Measurements from ENCODE around the gene TM6SF1. TPM values are rescaled to one million over a fixed set of nuclear protein-coding genes. Genes with fewer than 3 reads are reported as not detected.
"Not testable (repeated sequence)": the region's sequence is repeated elsewhere in the genome, so short reads cannot be mapped to it uniquely, and the experiment has no call there.

TM6SF1 gene
- total RNA-seq, result 1 to 10 TPM in 1 of 2 donors, under 1 TPM in 1; 0.84 to 2.6 TPM

DNA sequence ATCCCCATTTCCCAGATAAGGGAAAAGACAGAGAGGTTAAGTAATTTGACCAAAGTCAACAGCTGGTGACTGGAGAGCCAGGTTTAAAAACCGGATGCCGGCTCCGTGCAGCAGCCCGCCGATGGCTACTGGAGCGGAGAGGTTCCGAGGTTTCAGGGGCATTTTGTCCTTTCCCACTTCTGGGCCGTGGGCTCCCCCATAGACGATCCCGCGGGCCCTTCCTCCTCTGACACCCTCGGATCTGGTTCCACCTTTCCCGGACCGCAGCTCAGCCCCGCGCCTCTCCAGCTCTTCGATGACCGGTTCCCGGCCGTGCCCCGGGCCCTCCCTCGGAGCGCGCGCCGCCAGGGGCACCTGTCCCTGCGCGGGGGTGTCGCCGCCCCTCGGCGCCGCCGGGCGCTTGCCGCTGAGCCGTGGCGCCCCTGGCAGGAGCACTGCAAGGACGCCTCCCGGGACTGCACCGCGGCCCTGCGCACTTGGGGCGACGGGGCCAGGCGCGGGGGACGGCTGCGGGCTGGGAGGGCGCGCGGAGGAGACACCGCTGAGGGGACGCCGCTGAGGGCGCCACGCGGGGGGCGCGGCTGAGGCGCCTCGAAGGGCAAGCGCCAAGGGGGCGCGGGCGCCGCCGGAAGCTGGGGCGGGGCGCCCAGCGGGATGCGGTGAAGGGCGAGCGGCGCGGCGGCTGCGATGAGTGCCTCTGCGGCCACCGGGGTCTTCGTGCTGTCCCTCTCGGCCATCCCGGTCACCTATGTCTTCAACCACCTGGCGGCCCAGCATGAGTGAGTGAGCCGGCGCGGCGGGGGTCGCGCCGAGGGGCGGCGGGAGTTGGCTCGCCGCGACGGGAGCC is at the start of gene TM6SF1:
TSS of gene TM6SF1 (plus strand) at position 652 of the 847 bp plus-strand sequence. CDS start at position 688, 36 bp downstream.
- peak in 1 of 2 donors; percentile 26 for DNase-seq (ENCODE audit: low spot score in 2 of 2)
- Mint-ChIP-seq H3K27ac (peak within 1 kb of the TSS in 1 of 2 donors; percentile 66), H3K36me3 (peaks cover 5 to 6% of the 10 kb centered on the region in 2 donors), H3K9me3 (peaks cover 5% of the 10 kb centered on the region in 2 donors)
- peak; percentile 58 to 63 for ATAC-seq

DNA sequence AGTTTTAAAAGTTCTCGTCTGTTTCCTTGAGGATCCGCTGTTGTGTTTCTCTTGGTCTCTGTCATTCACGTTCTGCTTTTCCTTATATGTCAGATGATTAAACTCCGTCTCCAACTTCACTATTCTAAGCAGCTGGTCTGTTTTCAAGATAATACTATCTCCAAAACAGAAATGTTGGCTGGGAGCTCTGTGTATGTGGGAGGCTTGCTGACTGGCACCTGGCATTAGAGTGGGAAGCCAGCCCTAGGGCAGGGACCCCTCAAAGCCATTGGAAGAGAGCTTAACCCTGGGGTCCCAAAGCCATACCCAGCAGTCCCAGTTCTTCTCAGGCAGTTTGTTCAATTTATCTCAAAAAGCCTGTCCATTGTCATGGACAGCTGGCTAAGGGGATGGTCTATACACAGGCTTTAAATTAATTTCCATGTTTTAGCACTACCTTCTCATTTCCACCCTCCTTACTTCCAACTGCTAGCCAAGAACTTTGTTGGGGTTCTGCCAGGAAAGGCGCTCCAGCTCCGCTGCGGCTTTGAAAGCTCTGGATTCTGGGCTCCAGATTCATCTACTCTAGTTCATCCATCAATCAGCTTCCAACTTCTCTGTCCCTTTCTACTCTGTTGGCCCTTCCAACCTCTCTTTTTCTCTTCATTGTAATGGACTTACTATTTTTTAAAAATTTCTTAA is 49.6 kb upstream of the TM6SF1 start:
- DNase-seq (ENCODE audit: low spot score in 2 of 2) (no peak), ATAC-seq (no peak)
- H3K27ac Mint-ChIP-seq, result no peak overlapping the region
- no peaks in the 10 kb centered on the region for H3K36me3 Mint-ChIP-seq
- H3K9me3 Mint-ChIP-seq, result no peaks in the 10 kb centered on the region

- H3K27ac Mint-ChIP-seq, result no peak overlapping the region
- H3K36me3 Mint-ChIP-seq, result peaks cover 16 to 19% of the 10 kb centered on the region in 2 donors
- no peaks in the 10 kb centered on the region for H3K9me3 Mint-ChIP-seq
- DNase-seq (ENCODE audit: low spot score in 2 of 2), result no peak
- peak in 1 of 2 donors; percentile 39 for ATAC-seq
These were observed 45.8 kb upstream of the TM6SF1 start for GRCh38 chr15:83061680-83062079.

DNA sequence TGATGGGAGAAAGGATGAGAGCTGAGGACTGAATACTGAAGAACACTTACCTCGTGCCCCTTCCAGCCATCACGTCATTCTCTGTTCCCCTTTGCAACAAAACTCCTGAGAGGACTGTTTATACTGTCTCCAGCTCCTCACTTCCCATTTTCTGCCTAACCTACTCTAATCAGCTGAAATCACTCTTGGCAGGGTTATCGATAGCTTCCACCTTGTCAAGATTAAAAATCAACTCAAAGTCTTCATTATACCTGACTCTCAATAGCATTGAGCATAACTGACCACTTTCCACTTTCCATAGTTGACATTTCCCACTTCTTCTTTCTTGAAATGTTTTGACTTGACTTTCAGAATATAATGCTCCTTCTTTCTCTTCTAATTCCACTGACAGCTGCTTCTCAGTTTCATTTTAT is 44.7 kb upstream of the TM6SF1 start:
- no peaks in the 10 kb centered on the region for H3K9me3 Mint-ChIP-seq

DNA sequence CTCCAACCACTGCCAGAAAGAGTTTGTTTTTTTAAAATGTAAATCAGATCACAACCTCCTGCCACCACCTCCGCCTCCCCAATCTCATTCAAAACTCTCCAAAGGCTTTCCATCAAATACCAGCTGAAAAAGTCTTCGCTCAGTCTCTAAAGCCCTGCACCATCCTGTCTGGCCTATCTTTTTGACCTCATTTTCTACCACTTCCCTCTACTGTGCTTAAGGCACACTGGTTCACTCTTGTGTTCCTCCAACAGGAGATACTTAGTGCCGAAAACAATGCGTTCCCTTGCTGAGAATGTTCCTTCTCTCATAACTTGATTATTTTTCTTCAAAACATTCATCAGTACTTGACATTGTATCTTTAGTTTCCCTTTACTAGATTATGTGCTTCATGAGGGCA is 43.9 kb upstream of the TM6SF1 start:
- ATAC-seq (no peak), DNase-seq (ENCODE audit: low spot score in 2 of 2) (no peak)
- Mint-ChIP-seq H3K9me3 (no peaks in the 10 kb centered on the region), H3K27ac (no peak overlapping the region), H3K36me3 (peaks cover 16 to 19% of the 10 kb centered on the region in 2 donors)

More for the DNA sequence above, 44.7 kb upstream of the TM6SF1 start:
- ATAC-seq (no peak), DNase-seq (ENCODE audit: low spot score in 2 of 2) (no peak)
- no peak overlapping the region for H3K27ac Mint-ChIP-seq
- peaks cover 16 to 19% of the 10 kb centered on the region in 2 donors for H3K36me3 Mint-ChIP-seq

GRCh38 chr15:83064859-83065258 is 42.6 kb upstream of the TM6SF1 start:
- DNase-seq (ENCODE audit: low spot score in 2 of 2) (no peak), ATAC-seq (no peak)
- peaks cover 23 to 28% of the 10 kb centered on the region in 2 donors for H3K36me3 Mint-ChIP-seq
- H3K9me3 Mint-ChIP-seq, result peaks cover 4 to 6% of the 10 kb centered on the region in 2 donors
- peak overlapping the region; percentile 50 to 79 for H3K27ac Mint-ChIP-seq

GRCh38 chr15:83065431-83065830 is 42.0 kb upstream of the TM6SF1 start:
- DNase-seq (ENCODE audit: low spot score in 2 of 2), result no peak
- Mint-ChIP-seq H3K9me3 (peaks cover 4 to 6% of the 10 kb centered on the region in 2 donors), H3K36me3 (peaks cover 24 to 28% of the 10 kb centered on the region in 2 donors), H3K27ac (peak overlapping the region; percentile 79 to 93)
- no peak for ATAC-seq

DNA sequence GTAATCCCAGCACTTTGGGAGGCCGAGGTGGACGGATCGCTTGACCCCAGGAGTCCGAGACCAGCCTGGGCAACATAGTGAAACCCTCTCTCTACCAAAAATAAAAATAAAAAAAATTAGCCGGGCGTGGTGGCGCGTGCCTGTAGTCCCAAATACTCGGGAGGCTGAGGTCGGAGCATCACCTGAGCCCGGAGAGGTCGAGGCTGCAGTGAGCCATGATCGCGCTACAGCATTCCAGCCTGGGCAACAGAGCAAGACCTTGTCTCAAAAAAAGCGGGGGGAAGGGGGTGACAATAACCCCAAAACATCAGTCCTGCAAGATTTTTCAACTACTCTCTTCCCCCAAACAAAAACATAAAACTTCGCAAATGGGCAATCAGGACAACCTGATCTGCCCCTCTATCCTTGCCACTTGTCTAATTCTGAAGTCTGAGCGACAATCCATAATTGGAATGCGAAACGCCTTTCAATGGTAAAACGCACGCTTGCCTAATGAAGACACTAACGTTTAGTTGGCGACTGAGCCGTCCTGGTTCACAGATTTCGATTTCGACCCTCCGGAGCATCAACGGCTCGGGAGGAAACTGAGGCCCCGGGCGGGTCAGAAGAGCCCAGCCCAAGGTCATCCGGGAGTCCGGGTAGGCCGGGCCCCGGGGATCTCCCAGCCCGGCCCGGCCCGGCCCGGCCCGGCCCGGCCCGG is 41.3 kb upstream of the TM6SF1 start:
- Mint-ChIP-seq H3K36me3 (peaks cover 24 to 28% of the 10 kb centered on the region in 2 donors), H3K27ac (peak overlapping the region; percentile 79 to 93), H3K9me3 (peaks cover 4 to 6% of the 10 kb centered on the region in 2 donors)
- no peak for ATAC-seq
- no peak for DNase-seq (ENCODE audit: low spot score in 2 of 2)

DNA sequence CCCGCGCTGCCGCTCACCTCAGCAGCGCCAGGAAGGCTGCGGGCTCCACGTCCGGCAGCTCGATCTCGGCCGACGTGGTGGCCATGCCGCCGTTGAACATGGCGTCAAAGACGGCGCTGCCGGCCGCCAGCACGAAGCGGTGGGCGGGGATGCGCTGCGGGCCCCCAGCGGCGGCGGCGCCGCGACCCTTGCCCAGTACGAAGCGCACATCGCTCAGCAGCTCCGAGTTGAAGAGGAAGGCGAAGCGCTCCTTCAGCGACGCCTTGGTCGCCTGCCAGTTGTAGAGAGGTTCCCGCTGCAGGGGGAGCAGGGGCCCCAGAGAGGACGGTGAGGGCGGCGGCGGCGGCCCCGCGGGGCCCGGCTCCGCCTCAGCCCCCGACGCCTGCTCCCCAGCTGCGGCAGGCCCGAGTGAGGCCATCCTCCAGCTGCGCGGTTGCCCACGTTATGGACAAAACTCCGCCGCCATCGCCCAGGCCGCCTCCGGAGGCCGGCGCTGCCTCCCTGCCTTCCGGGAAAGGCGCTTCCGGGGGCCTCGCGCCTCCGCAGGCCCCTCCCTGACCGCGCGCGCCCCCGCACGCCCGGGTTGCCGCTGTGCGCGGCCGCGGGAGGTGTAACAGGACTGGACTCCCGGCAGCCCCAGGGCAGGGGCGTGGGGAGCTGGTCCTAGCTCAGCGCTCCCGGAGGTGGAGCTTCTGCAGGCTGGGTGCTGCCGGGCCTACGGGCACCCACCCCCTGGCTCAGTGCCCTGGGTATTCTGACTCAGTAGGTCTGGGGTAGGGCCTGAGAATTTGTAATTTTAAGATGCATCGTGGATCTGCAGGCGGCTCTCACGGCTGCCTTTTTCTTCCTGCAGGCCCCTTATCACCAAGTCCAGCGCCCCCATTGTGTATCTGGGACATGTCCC is 40.5 kb upstream of the TM6SF1 start, which contains the start of gene BTBD1:
TSS of gene BTBD1 (minus strand) at position 519 of the 904 bp plus-strand sequence. CDS start at position 418, 101 bp downstream.
- peak within 1 kb of the TSS; percentile 79 to 93 for H3K27ac Mint-ChIP-seq
- DNase-seq (ENCODE audit: low spot score in 2 of 2) (peak; percentile 86 to 93), ATAC-seq (peak; percentile 95 to 96)
- H3K36me3 Mint-ChIP-seq, result peaks cover 24 to 28% of the 10 kb centered on the region in 2 donors
- H3K9me3 Mint-ChIP-seq, result peaks cover 4 to 6% of the 10 kb centered on the region in 2 donors

- H3K9me3 Mint-ChIP-seq, result peaks cover 4 to 11% of the 10 kb centered on the region in 2 donors
- DNase-seq (ENCODE audit: low spot score in 2 of 2) (no peak), ATAC-seq (no peak)
- peak overlapping the region in 1 of 2 donors; percentile 53 for H3K27ac Mint-ChIP-seq
- H3K36me3 Mint-ChIP-seq, result peaks cover 29 to 33% of the 10 kb centered on the region in 2 donors
These were observed 39.8 kb upstream of the TM6SF1 start for GRCh38 chr15:83067638-83067962.

DNA sequence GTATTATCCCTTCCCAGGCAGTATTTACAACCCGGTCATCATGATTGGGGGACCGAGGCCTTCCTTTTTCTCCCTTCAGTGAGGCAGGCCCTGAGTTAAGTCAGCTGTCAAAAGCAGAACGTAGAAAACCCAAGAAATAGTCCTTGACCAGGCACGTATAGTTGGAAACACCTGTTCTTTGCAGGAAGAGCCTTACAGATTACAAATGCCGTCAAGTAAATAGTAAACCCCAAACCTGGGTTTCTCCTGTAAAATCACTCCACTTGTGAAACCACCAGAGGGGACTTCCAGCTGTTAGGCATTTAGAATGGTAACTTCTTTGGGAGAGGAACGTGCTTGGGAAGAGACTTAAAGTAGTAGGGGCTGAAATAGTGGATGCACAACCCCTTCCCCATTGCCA is 39.4 kb upstream of the TM6SF1 start:
- DNase-seq (ENCODE audit: low spot score in 2 of 2), result no peak
- peaks cover 4 to 11% of the 10 kb centered on the region in 2 donors for H3K9me3 Mint-ChIP-seq
- H3K36me3 Mint-ChIP-seq, result peaks cover 29 to 34% of the 10 kb centered on the region in 2 donors
- H3K27ac Mint-ChIP-seq, result peak overlapping the region in 1 of 2 donors; percentile 53
- ATAC-seq, result no peak

- Mint-ChIP-seq H3K36me3 (peaks cover 32 to 37% of the 10 kb centered on the region in 2 donors), H3K9me3 (peaks cover 6 to 13% of the 10 kb centered on the region in 2 donors), H3K27ac (peak overlapping the region in 1 of 2 donors; percentile 44)
- peak; percentile 1 to 11 for ATAC-seq
- not testable (repeated sequence) for DNase-seq (ENCODE audit: low spot score in 2 of 2)
These were observed 38.2 kb upstream of the TM6SF1 start for GRCh38 chr15:83069211-83069642.

DNA sequence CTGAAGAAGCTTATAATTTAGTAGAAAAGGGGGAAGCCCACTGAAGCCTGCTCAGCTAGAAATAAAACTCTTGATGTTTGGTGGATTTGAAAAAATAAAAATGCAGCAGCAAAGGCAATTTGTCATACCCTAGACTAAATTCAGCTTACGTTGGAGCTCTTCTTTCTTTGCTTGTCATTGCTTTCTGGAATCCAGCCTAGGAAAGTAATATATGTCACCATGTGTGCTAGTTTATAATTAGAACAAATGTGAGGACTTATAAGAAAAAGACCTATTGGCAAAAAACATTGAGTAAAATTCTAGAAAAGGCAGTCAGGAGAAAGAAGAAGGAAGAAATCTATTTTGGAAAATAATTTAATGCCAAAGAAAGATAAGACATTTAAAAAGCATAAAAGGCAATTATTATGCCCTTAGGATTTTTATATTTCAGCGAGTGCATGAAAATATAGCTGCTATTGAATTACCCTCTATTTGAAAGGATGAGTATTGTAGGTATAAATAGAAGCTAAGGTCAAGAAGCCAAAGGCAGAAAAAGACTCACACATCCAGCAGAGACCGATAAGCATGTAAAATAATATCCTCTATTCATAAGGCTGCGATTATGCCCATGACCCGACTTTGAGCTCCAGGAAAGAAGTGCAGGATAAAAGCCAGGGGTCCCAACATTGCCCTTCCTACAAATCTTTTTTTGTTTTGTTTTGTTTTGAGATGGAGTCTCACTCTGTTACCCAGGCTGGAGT is 29.8 kb upstream of the TM6SF1 start:
- Mint-ChIP-seq H3K27ac (no peak overlapping the region), H3K36me3 (peaks cover 12% of the 10 kb centered on the region in 2 donors), H3K9me3 (peaks cover 8 to 10% of the 10 kb centered on the region in 2 donors)
- DNase-seq (ENCODE audit: low spot score in 2 of 2) (no peak), ATAC-seq (no peak)

GRCh38 chr15:83078712-83079111 is 28.7 kb upstream of the TM6SF1 start:
- no peak for ATAC-seq
- Mint-ChIP-seq H3K27ac (no peak overlapping the region), H3K36me3 (peaks cover 12% of the 10 kb centered on the region in 2 donors), H3K9me3 (peaks cover 8 to 10% of the 10 kb centered on the region in 2 donors)
- no peak for DNase-seq (ENCODE audit: low spot score in 2 of 2)
